NCI-H460 (cell line): ENCODE results near the gene ACTL10. TPM values are rescaled to one million over a fixed set of nuclear protein-coding genes. Genes with fewer than 3 reads are reported as not detected.

ENCODE experiments used
- total RNA-seq: library from RNA; depleted of rRNA; stranded (reverse); fragments of >200 nt; shearing (Covaris generic); gene quantifications from 2 replicates; pipeline ENCODE4 v1.2.3, GENCODE V29; 2014; rRNA removed

ACTL10 gene
- total RNA-seq, 1 experiment from 2014 or later, result not detected

Other genes with a start within 250 kb of the ACTL10 start
- gene SNTA1, start 223.2 kb upstream of the ACTL10 start, total RNA-seq, result 7.3 and 10.4 TPM in 2 replicates
- 4.2 and 5.5 TPM in 2 replicates for gene CBFA2T2, start 176.8 kb upstream of the ACTL10 start, total RNA-seq
- not detected in 2 replicates for gene C20orf144, start 4.6 kb upstream of the ACTL10 start, total RNA-seq
- gene NECAB3, start 7.5 kb downstream of the ACTL10 start, total RNA-seq, result 35.2 and 40.2 TPM in 2 replicates
- gene E2F1, start 19.4 kb downstream of the ACTL10 start, total RNA-seq, result 7.9 and 10.8 TPM in 2 replicates
- gene PXMP4, start 53.4 kb downstream of the ACTL10 start, total RNA-seq, result 2.7 and 4.5 TPM in 2 replicates
- gene ZNF341, start 65.1 kb downstream of the ACTL10 start, total RNA-seq, result 2.2 and 2.4 TPM in 2 replicates
- 22.6 and 26.6 TPM in 2 replicates for gene CHMP4B, start 144.4 kb downstream of the ACTL10 start, total RNA-seq